GM12801 (cell line): ENCODE measurements around the gene PGGHG.

Experiments used
- TF ChIP-seq, protein P1 (sequence below): IDR thresholded peaks from one replicate; pipeline ENCODE4 v1.5.1; 2011; ENCODE audit warnings: control low read depth; ENCODE audit not compliant: insufficient read length; ENCODE audit errors: extremely low read depth

Gene PGGHG

DNA sequence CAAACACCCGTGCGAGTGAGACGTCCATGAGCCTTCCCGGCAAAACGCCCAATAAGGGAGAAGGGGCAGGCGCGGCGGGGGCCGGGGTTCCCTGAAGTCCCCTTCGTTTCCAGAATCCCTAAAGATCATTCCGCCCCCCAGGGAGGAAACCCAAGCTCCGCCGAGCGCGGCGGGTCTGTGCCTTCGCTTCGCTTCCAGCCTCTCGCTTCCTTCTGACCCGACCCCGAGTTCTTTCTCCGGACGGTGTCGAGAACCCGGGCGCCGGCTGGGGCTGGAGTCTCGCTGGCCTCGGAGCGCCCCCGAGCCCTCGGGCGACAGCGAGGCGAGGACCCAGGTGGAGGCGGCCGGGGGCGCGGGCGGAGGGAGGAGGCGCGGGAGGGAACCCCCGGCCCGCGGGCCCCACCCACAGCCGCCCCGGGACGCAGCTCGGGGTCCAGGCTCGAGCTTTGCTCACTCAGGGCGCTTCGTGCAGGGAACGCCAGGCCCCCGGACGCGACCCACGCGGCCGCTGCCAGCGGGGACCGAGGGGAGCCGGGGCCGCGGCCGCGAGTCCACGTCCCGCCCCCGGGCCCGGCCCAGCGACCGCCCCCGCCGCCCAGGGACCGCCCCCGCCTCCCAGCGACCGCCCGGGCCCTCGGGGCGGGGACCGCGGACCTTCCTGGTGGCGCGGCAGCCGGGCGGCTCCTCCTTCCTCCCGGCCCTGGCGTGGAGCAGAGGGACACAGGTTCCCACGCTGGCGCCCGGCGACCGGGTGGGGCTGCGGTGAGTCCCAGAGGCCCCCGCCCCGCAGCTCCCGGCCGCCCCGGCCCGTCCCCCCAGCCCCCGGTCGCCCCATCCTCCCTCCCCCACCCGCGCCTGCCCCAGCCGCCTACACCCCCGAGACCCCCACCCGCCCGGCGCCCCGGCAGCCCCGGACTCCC is at the start of gene PGGHG:
PGGHG (plus strand) TSS at position 649 of the 920 bp plus-strand sequence. CDS start 691 bp downstream, outside the sequence.
- TF ChIP-seq, protein P1, sequence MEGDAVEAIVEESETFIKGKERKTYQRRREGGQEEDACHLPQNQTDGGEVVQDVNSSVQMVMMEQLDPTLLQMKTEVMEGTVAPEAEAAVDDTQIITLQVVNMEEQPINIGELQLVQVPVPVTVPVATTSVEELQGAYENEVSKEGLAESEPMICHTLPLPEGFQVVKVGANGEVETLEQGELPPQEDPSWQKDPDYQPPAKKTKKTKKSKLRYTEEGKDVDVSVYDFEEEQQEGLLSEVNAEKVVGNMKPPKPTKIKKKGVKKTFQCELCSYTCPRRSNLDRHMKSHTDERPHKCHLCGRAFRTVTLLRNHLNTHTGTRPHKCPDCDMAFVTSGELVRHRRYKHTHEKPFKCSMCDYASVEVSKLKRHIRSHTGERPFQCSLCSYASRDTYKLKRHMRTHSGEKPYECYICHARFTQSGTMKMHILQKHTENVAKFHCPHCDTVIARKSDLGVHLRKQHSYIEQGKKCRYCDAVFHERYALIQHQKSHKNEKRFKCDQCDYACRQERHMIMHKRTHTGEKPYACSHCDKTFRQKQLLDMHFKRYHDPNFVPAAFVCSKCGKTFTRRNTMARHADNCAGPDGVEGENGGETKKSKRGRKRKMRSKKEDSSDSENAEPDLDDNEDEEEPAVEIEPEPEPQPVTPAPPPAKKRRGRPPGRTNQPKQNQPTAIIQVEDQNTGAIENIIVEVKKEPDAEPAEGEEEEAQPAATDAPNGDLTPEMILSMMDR: no peak

DNA sequence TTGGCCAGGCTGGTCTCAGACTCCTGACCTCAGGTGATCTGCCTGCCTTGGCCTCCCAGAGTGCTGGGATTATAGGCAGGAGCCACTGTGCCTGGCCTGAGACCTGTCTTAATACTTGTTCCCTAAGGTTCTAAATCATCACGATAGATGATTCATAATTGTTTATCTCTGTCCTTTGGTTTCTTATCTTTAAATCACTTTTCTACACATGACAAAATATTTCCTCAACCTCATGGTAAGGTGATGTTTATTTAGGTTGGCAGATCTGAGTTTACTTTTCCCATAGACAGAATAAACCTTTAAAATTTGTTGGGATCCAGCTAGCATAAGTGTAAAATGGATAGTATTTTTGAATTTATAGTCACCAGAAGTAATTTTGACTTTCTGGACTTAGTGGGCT is 48.6 kb upstream of the PGGHG start:
- TF ChIP-seq, protein P1: no peak

DNA sequence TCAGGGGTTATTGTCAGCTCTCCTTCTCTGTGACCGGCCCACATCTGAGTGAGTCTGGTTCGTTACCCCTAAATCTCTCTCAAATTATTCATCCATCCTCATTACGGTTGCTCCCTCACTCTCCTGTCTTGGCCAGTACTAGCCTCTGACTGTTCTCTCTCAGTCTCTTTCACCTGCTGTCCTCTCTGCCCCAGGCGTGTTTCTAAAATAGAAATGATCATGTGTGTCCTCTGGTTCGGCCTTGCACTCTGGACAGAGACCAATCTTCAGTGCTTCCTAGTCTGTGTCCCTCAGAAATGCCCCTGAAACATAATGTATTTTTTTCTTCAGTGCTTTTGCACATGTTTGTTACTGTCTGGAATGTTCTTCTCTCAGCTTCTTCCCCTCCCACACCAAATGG is 47.3 kb upstream of the PGGHG start:
- TF ChIP-seq, protein P1: no peak

DNA sequence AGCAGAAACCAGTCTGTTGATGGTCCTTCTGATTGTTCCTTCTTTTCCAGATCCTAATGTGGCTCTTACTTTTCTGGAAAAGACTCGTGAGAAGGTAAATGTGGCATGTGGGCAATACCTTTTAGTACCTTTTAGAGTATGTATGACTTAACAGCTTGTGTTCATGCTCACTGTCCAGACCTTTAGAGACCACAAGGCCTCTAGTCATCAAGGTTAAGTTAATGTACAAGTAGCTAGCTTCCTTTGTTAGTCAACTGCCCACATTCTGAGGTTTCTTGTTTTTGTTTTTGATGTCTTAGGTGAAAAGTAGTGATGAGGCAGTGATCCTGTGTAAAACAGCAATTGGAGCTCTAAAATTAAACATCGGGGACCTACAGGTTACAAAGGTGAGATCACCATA is 44.5 kb upstream of the PGGHG start:
- TF ChIP-seq, protein P1: no peak

DNA sequence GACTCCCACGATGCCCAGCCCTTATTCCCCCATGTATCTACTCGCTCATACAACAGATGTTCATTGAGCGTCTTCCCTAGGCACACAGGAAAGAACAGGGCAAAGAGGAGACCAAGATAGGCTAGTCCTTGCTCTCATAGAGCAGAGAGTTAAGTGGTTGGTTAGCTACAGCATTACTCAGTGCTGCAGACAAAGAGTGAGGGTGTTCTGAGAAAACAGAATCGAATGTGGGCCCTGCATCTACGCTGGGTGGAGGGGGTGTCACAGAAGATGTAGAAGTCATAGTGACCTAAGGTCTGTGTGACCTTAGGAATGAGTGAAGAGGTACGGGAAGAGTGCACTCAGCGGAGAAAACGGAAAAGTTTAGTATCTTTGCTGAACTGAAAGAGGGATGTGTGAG is 39.9 kb upstream of the PGGHG start:
- TF ChIP-seq, protein P1: no peak

DNA sequence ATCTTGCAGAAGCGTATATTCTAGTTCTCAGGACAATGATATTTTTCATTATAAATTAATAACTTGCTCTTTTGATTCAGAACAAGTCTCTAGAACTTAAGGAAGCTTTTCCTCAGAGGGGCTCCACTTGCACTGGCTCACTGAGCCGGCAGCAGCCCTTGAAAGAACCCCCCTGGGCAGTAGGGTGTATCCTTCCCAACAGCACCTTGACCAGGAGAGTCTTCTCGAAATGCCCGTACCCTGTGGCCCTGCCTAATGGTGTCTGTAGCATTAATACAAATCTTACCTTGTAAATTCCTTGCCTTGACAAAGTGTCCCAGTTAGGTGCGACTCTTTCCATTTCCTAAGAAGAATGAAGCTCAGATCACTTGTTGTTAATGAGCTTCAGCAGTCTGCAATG is 38.7 kb upstream of the PGGHG start:
- TF ChIP-seq, protein P1: no peak

DNA sequence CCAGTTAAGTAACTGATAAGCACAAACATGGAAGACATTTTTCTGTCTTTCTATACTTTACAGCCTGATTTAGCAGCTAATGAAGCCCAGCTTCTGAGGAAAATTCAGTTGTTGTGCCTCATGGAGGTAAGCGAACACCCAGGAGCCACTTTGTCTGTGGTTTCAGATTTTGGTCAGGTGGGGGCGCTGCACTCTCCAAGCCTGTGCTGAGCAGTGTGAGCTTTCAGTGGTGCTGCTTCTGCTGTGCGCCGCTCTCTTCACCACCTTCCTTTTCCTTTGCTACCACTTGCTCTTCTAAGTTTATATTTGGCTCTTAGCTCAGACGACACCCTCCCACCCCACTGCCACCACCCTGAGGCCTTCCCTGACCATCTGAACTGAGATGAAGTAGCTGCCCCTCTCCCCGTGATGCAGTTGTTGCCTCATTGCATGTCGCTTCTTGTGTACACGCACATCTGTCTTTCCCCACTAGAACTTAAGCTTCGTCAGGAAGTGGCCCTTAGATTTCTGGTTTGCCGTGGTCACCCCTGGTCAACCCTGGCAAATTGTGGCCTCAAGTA is 38.1 kb upstream of the PGGHG start:
- TF ChIP-seq, protein P1: no peak
